KMS-11 (cell line): ENCODE results near the gene PTPRN2.

Experiments used
- H2AFZ ChIP-seq: fragments of 200-600 bp; sonication (generic); 2 replicates; pipeline ENCODE4 v1.6.1; 2016; ENCODE audit warnings: antibody characterized with exemption, mixed run types, low read depth
- H3K27ac ChIP-seq: fragments of 200-600 bp; sonication (generic); 2 replicates; pipeline ENCODE4 v1.6.1; 2016; ENCODE audit warnings: mild to moderate bottlenecking, mixed run types
- H3K27me3 ChIP-seq: fragments of 200-600 bp; sonication (generic); 2 replicates; pipeline ENCODE4 v1.6.1; 2017; ENCODE audit warnings: mild to moderate bottlenecking, low read depth, mixed run types, moderate library complexity; ENCODE audit not compliant: insufficient read depth
- H3K36me3 ChIP-seq: fragments of 200-600 bp; sonication (generic); 2 replicates; pipeline ENCODE4 v1.6.1; 2017; ENCODE audit warnings: mild to moderate bottlenecking, mixed run types; ENCODE audit not compliant: insufficient read depth
- H3K4me1 ChIP-seq: fragments of 200-600 bp; sonication (generic); 2 replicates; pipeline ENCODE4 v1.6.1; 2016; ENCODE audit warnings: mild to moderate bottlenecking, low read depth, mixed run types; ENCODE audit not compliant: poor library complexity, severe bottlenecking
- H3K4me2 ChIP-seq: fragments of 200-600 bp; sonication (generic); 2 replicates; pipeline ENCODE4 v1.7.0; 2016; ENCODE audit warnings: mild to moderate bottlenecking, mixed run types
- H3K4me3 ChIP-seq: fragments of 200-600 bp; sonication (generic); IDR thresholded peaks from 2 replicates; pipeline ENCODE4 v1.6.1; 2017; ENCODE audit warnings: low read depth, low read length, mixed read lengths; ENCODE audit not compliant: insufficient read depth
- H3K79me2 ChIP-seq: fragments of 200-600 bp; sonication (generic); 2 replicates; pipeline ENCODE4 v1.6.1; 2016; ENCODE audit warnings: low read depth, mixed run types; ENCODE audit not compliant: insufficient read depth
- H3K9ac ChIP-seq: fragments of 200-600 bp; sonication (generic); 2 replicates; pipeline ENCODE4 v1.6.1; 2016; ENCODE audit warnings: mild to moderate bottlenecking, mixed run types
- H4K20me1 ChIP-seq: fragments of 200-600 bp; sonication (generic); 2 replicates; pipeline ENCODE4 v1.6.1; 2016; ENCODE audit warnings: mild to moderate bottlenecking, mixed run types; ENCODE audit not compliant: insufficient read depth
- CTCF ChIP-seq: fragments of 200-600 bp; sonication (generic); conservative IDR thresholded peaks from 2 replicates; pipeline ENCODE4 v1.6.1; 2017; ENCODE audit warnings: low read depth, mild to moderate bottlenecking, antibody characterized with exemption, low read length, moderate library complexity, mixed read lengths

The PTPRN2 gene

GRCh38 chr7:158489462-158490155, 98.0 kb downstream of the PTPRN2 start:
- Histone ChIP-seq H3K27me3 (peaks cover 18% of the 10 kb centered on the region; the same call in 1 of the 2 replicates), H3K9ac (no peak overlapping the region), H3K79me2 (no peaks in the 10 kb centered on the region)

GRCh38 chr7:158488181-158488971, 99.2 kb downstream of the PTPRN2 start:
- Histone ChIP-seq H3K4me1 (no peaks in the 10 kb centered on the region), H4K20me1 (no peaks in the 10 kb centered on the region), H3K4me2 (no peak overlapping the region), H3K9ac (no peak overlapping the region), H3K27ac (no peak overlapping the region), H2AFZ (no peak overlapping the region), H3K36me3 (no peaks in the 10 kb centered on the region), H3K27me3 (peaks cover 19% of the 10 kb centered on the region; the same call in 1 of the 2 replicates), H3K4me3 (no peak overlapping the region), H3K79me2 (no peaks in the 10 kb centered on the region)
- TF ChIP-seq CTCF = no peak

More at GRCh38 chr7:158489462-158490155, 98.0 kb downstream of the PTPRN2 start:
- TF ChIP-seq CTCF = no peak
- H3K36me3 ChIP-seq = no peaks in the 10 kb centered on the region
- no peak overlapping the region for H3K4me3 ChIP-seq
- no peak overlapping the region for H2AFZ ChIP-seq
- no peak overlapping the region for H3K27ac ChIP-seq
- no peaks in the 10 kb centered on the region for H3K4me1 ChIP-seq
- H3K4me2 ChIP-seq = no peak overlapping the region
- no peaks in the 10 kb centered on the region for H4K20me1 ChIP-seq

GRCh38 chr7:158487631-158488151, 99.9 kb downstream of the PTPRN2 start:
- Histone ChIP-seq H3K4me1 (no peaks in the 10 kb centered on the region), H3K79me2 (no peaks in the 10 kb centered on the region), H3K27me3 (peaks cover 24% of the 10 kb centered on the region; the same call in 1 of the 2 replicates), H3K36me3 (no peaks in the 10 kb centered on the region), H3K4me3 (no peak overlapping the region), H3K4me2 (no peak overlapping the region), H2AFZ (no peak overlapping the region), H3K27ac (no peak overlapping the region), H4K20me1 (no peaks in the 10 kb centered on the region), H3K9ac (no peak overlapping the region)
- no peak for TF ChIP-seq CTCF

- H3K4me1 ChIP-seq = no peaks in the 10 kb centered on the region
- H2AFZ ChIP-seq = no peak overlapping the region
- no peaks in the 10 kb centered on the region for H3K79me2 ChIP-seq
- no peak overlapping the region for H3K9ac ChIP-seq
- no peak for TF ChIP-seq CTCF
- peaks cover 24% of the 10 kb centered on the region; the same call in 1 of the 2 replicates for H3K27me3 ChIP-seq
- H3K36me3 ChIP-seq = no peaks in the 10 kb centered on the region
- H3K4me2 ChIP-seq = no peak overlapping the region
- no peaks in the 10 kb centered on the region for H4K20me1 ChIP-seq
- no peak overlapping the region for H3K4me3 ChIP-seq
- no peak overlapping the region for H3K27ac ChIP-seq
Measured at GRCh38 chr7:158486919-158487318, 100.7 kb downstream of the PTPRN2 start.
